ENCODE results near the gene LRRC14B. TPM values are rescaled to one million over a fixed set of nuclear protein-coding genes. Genes with fewer than 3 reads are reported as not detected.

LRRC14B gene
- total and polyA plus RNA-seq, 2 of the 13 experiments (the other 11 are each of a cell fraction or from before 2014, with no cell fraction given): not detected

- intact Hi-C loops (cut with micrococcal nuclease; ENCODE audit: unreplicated experiment): no loop called here
Measured at GRCh38 chr5:167982-168660, 23.2 kb upstream of the LRRC14B start.

More at GRCh38 chr5:167982-168660, 23.2 kb upstream of the LRRC14B start:
- ChIA-PET POLR2A (no interaction called here), CTCF (ENCODE audit: low intra/inter-chr PET ratio, low total read pairs) (no interaction called here)
- Histone ChIP-seq H3K4me1 (ENCODE audit: insufficient read depth, low read length) (no peaks in the 10 kb centered on the region), H2AFZ (ENCODE audit: low read length) (no peak overlapping the region), H3K9me3 (ENCODE audit: low read length) (no peaks in the 10 kb centered on the region), H3K27ac (ENCODE audit: extremely low read length, insufficient read depth, low read length) (no peak overlapping the region), H3K79me2 (ENCODE audit: insufficient read depth, low read length) (no peaks in the 10 kb centered on the region), H3K4me2 (ENCODE audit: low read depth, low read length) (no peak overlapping the region), H3K36me3 (replicated peaks in 1 of 2; ENCODE audit: control insufficient read depth in 1 of 2, insufficient read depth in 2 of 2, low read length in 2 of 2) (no peaks in the 10 kb centered on the region), H3K27me3 (ENCODE audit: control insufficient read depth in 1 of 2, insufficient read depth in 2 of 2, low read length in 2 of 2) (peaks cover 0 to 26% of the 10 kb centered on the region in 2 experiments; a peak in 4 of 5 replicates), H3K9ac (ENCODE audit: insufficient read depth, low read depth, low read length) (no peak overlapping the region), H3K4me3 (replicated peaks in 1 of 3; ENCODE audit: insufficient read depth in 1 of 3, low read depth in 2 of 3, low read length in 3 of 3) (no peak overlapping the region), H4K20me1 (ENCODE audit: insufficient read depth, low read length) (no peaks in the 10 kb centered on the region)
- no TSS peak for BruUV-seq (replicated peaks)
- FAIRE-seq: no peak
- TF ChIP-seq EEA1 (CRISPR knock-in tag; IDR thresholded peaks at IDR 0.05; ENCODE audit: borderline replicate concordance) (no peak), SP5 (CRISPR knock-in tag; IDR thresholded peaks at IDR 0.05; ENCODE audit: borderline replicate concordance, low read depth) (no peak), KLF12 (CRISPR knock-in tag; IDR thresholded peaks at IDR 0.05; ENCODE audit: borderline replicate concordance) (no peak), ZNF512 (CRISPR knock-in tag; IDR thresholded peaks at IDR 0.05) (no peak), ATF7-NPFF (CRISPR knock-in tag; IDR thresholded peaks at IDR 0.05; ENCODE audit: low read depth) (no peak), ZIK1 (CRISPR knock-in tag; IDR thresholded peaks at IDR 0.05; ENCODE audit: borderline replicate concordance, low read depth) (no peak), RFX1 (IDR thresholded peaks at IDR 0.05) (no peak), RARG (CRISPR knock-in tag; IDR thresholded peaks at IDR 0.05; ENCODE audit: low read depth) (no peak), RXRB (CRISPR knock-in tag; IDR thresholded peaks at IDR 0.05; ENCODE audit: borderline replicate concordance) (no peak), YY1 (IDR thresholded peaks at IDR 0.05; ENCODE audit: insufficient read depth, insufficient replicate concordance, low read depth, low read length) (no peak)
- DNase-seq (ENCODE audit: low spot score): no peak
- 19% methylated on average over 11 of the region's 18 CpGs for WGBS (ENCODE audit: low lambda C conversion rate)
- in situ Hi-C loops (cut with HindIII; ENCODE audit: extremely low pct_ligation_motif_present, low pct_unique_long_range_greater_than_20kb): no loop called here
- ATAC-seq: no peak; the same call in 2 of the 3 replicates
